GM20000 (cell line): ENCODE data around the gene FBXO8.

Experiments
- DNase-seq: peaks from one replicate; pipeline ENCODE4 v3.0.0; 2012; ENCODE audit warnings: low spot score
- CTCF ChIP-seq: IDR thresholded peaks from 2 replicates; pipeline ENCODE4 v1.5.1; 2012; ENCODE audit warnings: mild to moderate bottlenecking, control low read depth; ENCODE audit errors: extremely low read depth, missing control alignments

The FBXO8 gene

GRCh38 chr4:174281901-174282300, 1.6 kb downstream of the FBXO8 start:
- no peak for TF ChIP-seq CTCF
- DNase-seq = no peak

DNA sequence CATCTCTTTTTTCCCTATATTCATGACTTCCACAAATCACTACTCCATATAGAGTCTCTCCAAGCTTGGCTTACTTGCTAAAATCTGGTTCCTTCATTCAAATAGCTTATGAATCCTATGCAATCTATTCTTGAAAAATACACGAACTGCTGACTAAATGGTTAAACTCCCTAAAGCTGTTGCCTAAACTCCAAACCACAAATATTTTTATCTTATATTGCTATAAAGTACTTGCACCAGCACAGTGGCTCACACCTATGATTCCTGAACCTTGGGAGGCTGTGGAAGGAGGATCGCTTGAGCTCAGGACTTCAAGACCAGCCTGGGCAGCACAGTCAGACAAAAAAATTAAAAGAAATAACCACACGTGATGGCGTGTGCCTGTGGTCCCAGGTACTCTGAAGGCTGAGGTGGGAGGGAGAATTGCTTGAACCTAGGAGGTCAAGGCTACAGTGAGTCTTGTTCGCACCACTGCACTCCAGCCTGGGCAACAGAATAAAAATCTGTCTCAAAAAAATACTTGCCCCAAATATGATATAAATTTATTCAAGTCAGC, 2.2 kb downstream of the FBXO8 start:
- no peak for TF ChIP-seq CTCF
- no peak for DNase-seq

- no peak for TF ChIP-seq CTCF
- no peak for DNase-seq
Observed at GRCh38 chr4:174279433-174280155, 3.9 kb downstream of the FBXO8 start.

- DNase-seq = no peak
- TF ChIP-seq CTCF = no peak
Observed at GRCh38 chr4:174278467-174278866, 5.0 kb downstream of the FBXO8 start.

- no peak for TF ChIP-seq CTCF
- no peak for DNase-seq
Observed at GRCh38 chr4:174277433-174277832, 6.0 kb downstream of the FBXO8 start.

DNA sequence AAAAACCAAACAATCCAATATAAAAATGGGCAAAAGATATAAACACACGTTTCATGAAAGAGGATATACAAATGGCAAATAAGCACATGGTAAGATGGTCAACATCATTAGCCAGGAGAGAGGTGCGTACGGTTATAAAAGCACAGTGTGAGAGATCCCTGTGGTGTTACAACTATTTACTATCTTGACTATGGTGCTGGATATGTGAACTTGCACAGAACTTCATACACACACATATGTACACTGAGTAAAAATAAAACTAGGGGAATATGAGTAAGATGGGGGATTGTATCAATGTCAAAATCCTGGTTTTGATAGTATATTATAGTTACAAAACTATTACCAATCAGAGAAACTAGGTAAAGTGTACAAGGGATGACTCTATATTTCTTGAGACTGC, 8.4 kb downstream of the FBXO8 start:
- no peak for TF ChIP-seq CTCF
- no peak for DNase-seq

DNA sequence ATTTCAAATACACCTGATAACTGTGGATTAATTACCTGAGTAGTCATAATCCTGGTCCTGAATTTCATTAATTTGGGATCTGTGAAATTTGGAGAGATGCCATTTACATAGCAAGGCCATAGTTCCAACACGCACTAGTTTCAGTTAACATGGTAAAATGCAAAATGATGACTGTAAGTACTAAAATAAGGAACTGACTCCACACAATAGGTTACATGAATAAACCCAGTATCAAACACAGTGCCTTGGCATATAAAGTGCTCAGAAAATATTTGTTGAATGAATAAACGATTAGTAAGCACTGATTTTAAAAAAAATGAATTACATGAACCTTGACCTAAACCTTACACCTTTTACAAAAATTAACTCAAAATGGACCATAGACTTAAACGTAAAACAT, 9.0 kb downstream of the FBXO8 start:
- DNase-seq = no peak
- TF ChIP-seq CTCF = no peak
